ENCODE data around the gene DSC1.

Gene DSC1

DNA sequence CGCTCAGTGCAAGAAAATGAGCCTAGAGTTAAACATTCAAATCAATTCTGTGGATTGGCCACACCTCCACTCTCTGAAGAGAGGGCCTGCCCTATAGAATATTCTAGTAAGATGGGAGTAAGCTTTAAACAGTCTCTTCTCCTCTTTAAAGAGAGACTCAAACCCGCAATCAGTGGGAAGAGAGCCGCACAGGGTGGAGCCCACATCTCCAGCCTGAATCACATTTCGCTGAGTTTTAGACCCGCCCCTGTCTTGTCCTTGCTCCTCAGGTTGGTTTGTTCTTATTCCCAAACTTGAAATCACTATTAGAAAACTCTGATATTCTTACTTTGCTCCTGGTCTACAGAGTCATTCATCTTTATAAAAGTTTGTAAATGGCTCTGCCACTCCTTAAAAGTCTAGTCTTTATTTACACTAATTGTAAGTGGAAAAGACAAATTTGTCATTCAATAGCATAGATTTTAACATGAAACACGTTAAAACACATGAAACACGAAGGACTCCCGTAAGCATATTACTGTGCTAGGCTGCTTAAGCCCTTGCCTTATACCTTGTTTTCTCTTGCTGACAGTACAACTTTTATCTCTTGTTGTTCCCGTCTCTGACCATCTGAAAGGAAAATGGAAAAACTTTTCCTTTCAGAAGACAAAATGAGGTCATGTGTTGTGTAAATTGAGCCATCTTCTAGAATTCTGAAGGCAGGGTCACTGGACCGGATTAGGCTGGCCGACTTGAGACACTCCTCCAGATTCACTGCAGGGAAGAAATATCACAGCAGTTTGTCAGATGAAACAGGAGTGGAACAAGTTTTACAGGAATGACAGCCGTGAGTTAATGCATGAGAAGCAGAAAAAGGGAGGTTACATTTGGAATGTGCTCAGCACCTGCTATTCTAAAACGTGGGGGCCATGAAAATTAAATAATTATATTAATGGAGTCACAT, 5.6 kb downstream of the DSC1 start:
- H3K36me3 ChIP-seq (ENCODE audit: low read depth) = no peaks in the 10 kb centered on the region
- no peak overlapping the region for H3K27ac ChIP-seq (ENCODE audit: poor library complexity, severe bottlenecking)
- H3K4me1 ChIP-seq (ENCODE audit: insufficient read depth, poor library complexity, severe bottlenecking) = peaks cover 10% of the 10 kb centered on the region
- H3K4me3 ChIP-seq (ENCODE audit: severe bottlenecking) = no peak overlapping the region
- DNase-seq (ENCODE audit: low spot score) (no peak), ATAC-seq (ENCODE audit: low read depth) (peak; percentile 33; the same call in 1 of the 3 replicates)
- H3K27me3 ChIP-seq (ENCODE audit: insufficient read depth, poor library complexity, severe bottlenecking) = no peaks in the 10 kb centered on the region
- TF ChIP-seq, protein P1, sequence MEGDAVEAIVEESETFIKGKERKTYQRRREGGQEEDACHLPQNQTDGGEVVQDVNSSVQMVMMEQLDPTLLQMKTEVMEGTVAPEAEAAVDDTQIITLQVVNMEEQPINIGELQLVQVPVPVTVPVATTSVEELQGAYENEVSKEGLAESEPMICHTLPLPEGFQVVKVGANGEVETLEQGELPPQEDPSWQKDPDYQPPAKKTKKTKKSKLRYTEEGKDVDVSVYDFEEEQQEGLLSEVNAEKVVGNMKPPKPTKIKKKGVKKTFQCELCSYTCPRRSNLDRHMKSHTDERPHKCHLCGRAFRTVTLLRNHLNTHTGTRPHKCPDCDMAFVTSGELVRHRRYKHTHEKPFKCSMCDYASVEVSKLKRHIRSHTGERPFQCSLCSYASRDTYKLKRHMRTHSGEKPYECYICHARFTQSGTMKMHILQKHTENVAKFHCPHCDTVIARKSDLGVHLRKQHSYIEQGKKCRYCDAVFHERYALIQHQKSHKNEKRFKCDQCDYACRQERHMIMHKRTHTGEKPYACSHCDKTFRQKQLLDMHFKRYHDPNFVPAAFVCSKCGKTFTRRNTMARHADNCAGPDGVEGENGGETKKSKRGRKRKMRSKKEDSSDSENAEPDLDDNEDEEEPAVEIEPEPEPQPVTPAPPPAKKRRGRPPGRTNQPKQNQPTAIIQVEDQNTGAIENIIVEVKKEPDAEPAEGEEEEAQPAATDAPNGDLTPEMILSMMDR (IDR thresholded peaks at IDR 0.05; ENCODE audit: poor library complexity, severe bottlenecking) = no peak
- H3K9me3 ChIP-seq (ENCODE audit: severe bottlenecking) = no peaks in the 10 kb centered on the region

- no peak overlapping the region for H3K4me3 ChIP-seq (ENCODE audit: severe bottlenecking)
- no peak for ATAC-seq (ENCODE audit: low read depth)
- H3K27ac ChIP-seq (ENCODE audit: poor library complexity, severe bottlenecking) = no peak overlapping the region
- peaks cover 8% of the 10 kb centered on the region for H3K4me1 ChIP-seq (ENCODE audit: insufficient read depth, poor library complexity, severe bottlenecking)
- H3K36me3 ChIP-seq (ENCODE audit: low read depth) = no peaks in the 10 kb centered on the region
- no peak for DNase-seq (ENCODE audit: low spot score)
- TF ChIP-seq, protein P1 (IDR thresholded peaks at IDR 0.05; ENCODE audit: poor library complexity, severe bottlenecking) = no peak
- H3K9me3 ChIP-seq (ENCODE audit: severe bottlenecking) = no peaks in the 10 kb centered on the region
- no peaks in the 10 kb centered on the region for H3K27me3 ChIP-seq (ENCODE audit: insufficient read depth, poor library complexity, severe bottlenecking)
These were observed 7.2 kb downstream of the DSC1 start for GRCh38 chr18:31155498-31155897.

- ATAC-seq (ENCODE audit: low read depth) = no peak
- peaks cover 8% of the 10 kb centered on the region for H3K4me1 ChIP-seq (ENCODE audit: insufficient read depth, poor library complexity, severe bottlenecking)
- no peak for DNase-seq (ENCODE audit: low spot score)
These were observed 8.5 kb downstream of the DSC1 start for GRCh38 chr18:31154181-31154580.

GRCh38 chr18:31149351-31149750, 13.3 kb downstream of the DSC1 start:
- ATAC-seq (ENCODE audit: low read depth) = no peak
- Histone ChIP-seq H3K36me3 (ENCODE audit: low read depth) (no peaks in the 10 kb centered on the region), H3K9me3 (ENCODE audit: severe bottlenecking) (no peaks in the 10 kb centered on the region), H3K4me1 (ENCODE audit: insufficient read depth, poor library complexity, severe bottlenecking) (peaks cover under 1% of the 10 kb centered on the region), H3K27ac (ENCODE audit: poor library complexity, severe bottlenecking) (no peak overlapping the region), H3K27me3 (ENCODE audit: insufficient read depth, poor library complexity, severe bottlenecking) (no peaks in the 10 kb centered on the region), H3K4me3 (ENCODE audit: severe bottlenecking) (no peak overlapping the region)
- TF ChIP-seq, protein P1 (IDR thresholded peaks at IDR 0.05; ENCODE audit: poor library complexity, severe bottlenecking) = no peak
- DNase-seq (ENCODE audit: low spot score) = no peak

More at GRCh38 chr18:31154181-31154580, 8.5 kb downstream of the DSC1 start:
- Histone ChIP-seq H3K9me3 (ENCODE audit: severe bottlenecking) (no peaks in the 10 kb centered on the region), H3K27ac (ENCODE audit: poor library complexity, severe bottlenecking) (no peak overlapping the region), H3K36me3 (ENCODE audit: low read depth) (no peaks in the 10 kb centered on the region), H3K4me3 (ENCODE audit: severe bottlenecking) (no peak overlapping the region), H3K27me3 (ENCODE audit: insufficient read depth, poor library complexity, severe bottlenecking) (no peaks in the 10 kb centered on the region)
- TF ChIP-seq, protein P1 (IDR thresholded peaks at IDR 0.05; ENCODE audit: poor library complexity, severe bottlenecking) = no peak

DNA sequence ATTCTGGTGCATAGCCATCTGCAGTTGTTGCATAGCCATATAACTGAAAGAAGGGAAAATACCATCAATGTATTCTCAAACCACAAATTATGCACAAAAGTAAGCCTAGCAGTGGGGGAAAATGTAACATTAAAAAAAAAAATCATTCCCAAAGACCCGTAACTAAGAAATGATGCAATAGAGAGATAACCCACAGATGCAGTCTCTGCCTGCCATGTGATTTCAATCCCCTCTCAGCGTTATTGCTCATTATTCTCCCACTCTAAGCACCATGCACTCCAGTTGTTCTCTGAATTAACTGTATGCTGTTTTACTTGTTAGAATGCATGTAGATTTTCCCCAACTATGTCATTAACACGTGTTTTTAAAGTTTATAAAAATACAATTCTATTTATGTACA, 14.1 kb downstream of the DSC1 start:
- no peak overlapping the region for H3K27ac ChIP-seq (ENCODE audit: poor library complexity, severe bottlenecking)
- no peaks in the 10 kb centered on the region for H3K9me3 ChIP-seq (ENCODE audit: severe bottlenecking)
- TF ChIP-seq, protein P1 (IDR thresholded peaks at IDR 0.05; ENCODE audit: poor library complexity, severe bottlenecking) = no peak
- no peak overlapping the region for H3K4me3 ChIP-seq (ENCODE audit: severe bottlenecking)
- DNase-seq (ENCODE audit: low spot score) (no peak), ATAC-seq (ENCODE audit: low read depth) (no peak)
- no peaks in the 10 kb centered on the region for H3K36me3 ChIP-seq (ENCODE audit: low read depth)
- H3K4me1 ChIP-seq (ENCODE audit: insufficient read depth, poor library complexity, severe bottlenecking) = no peaks in the 10 kb centered on the region
- no peaks in the 10 kb centered on the region for H3K27me3 ChIP-seq (ENCODE audit: insufficient read depth, poor library complexity, severe bottlenecking)

Data from RWPE2 (cell line).